DND-41 (cell line): ENCODE results near the gene ARHGDIA.

Source experiments
- ATAC-seq: fragments of 200-7000 bp; cut with Tn5 transposase; 3 replicates; pipeline ENCODE4 v1.9.1; 2021; ENCODE audit warnings: low read depth; ENCODE audit not compliant: insufficient read depth
- DNase-seq: peaks from one replicate; pipeline ENCODE4 v3.0.0-alpha.2; 2020
- H2AFZ ChIP-seq: 2 replicates; pipeline ENCODE4 v1.6.0; 2012; ENCODE audit warnings: low read depth, low read length
- H3K27ac ChIP-seq: 2 replicates; pipeline ENCODE4 v1.5.1; 2012; ENCODE audit warnings: low read length, inconsistent platforms
- H3K27me3 ChIP-seq: fragments of 200-600 bp; sonication (generic); 2 replicates; pipeline ENCODE4 v1.6.0; 2012; ENCODE audit warnings: low read length, mild to moderate bottlenecking, inconsistent platforms; ENCODE audit not compliant: insufficient read depth, poor library complexity
- H3K36me3 ChIP-seq: 2 replicates; pipeline ENCODE4 v1.5.1; 2012; ENCODE audit warnings: low read length, inconsistent platforms; ENCODE audit not compliant: insufficient read depth
- H3K4me1 ChIP-seq: 2 replicates; pipeline ENCODE4 v1.5.1; 2012; ENCODE audit warnings: mild to moderate bottlenecking, low read length; ENCODE audit not compliant: insufficient read depth
- H3K4me2 ChIP-seq: 2 replicates; pipeline ENCODE4 v1.6.0; 2012; ENCODE audit warnings: mild to moderate bottlenecking, moderate library complexity, low read length, inconsistent platforms; ENCODE audit not compliant: insufficient read depth
- H3K4me3 ChIP-seq, 2 experiments: fragments of 200-600 bp in 1 of 2; shearing (Covaris generic) in 1 of 2; 2 replicates each; pipeline ENCODE4 v1.5.1; 2012 to 2016; ENCODE audit warnings: inconsistent platforms in 2 of 2, low read length in 2 of 2, mild to moderate bottlenecking in 2 of 2, low read depth in 1 of 2, moderate library complexity in 1 of 2
- H3K79me2 ChIP-seq: 2 replicates; pipeline ENCODE4 v1.6.0; 2012; ENCODE audit warnings: low read length, inconsistent platforms; ENCODE audit not compliant: insufficient read depth
- H3K9ac ChIP-seq: 2 replicates; pipeline ENCODE4 v1.6.0; 2012; ENCODE audit warnings: low read depth, mild to moderate bottlenecking, inconsistent platforms, low read length, moderate library complexity
- H3K9me3 ChIP-seq: 2 replicates; pipeline ENCODE4 v1.5.1; 2012; ENCODE audit warnings: low read length, moderate library complexity, mild to moderate bottlenecking, inconsistent platforms; ENCODE audit not compliant: insufficient read depth, severe bottlenecking
- H4K20me1 ChIP-seq: 2 replicates; pipeline ENCODE4 v1.6.0; 2012; ENCODE audit warnings: low read length; ENCODE audit not compliant: insufficient read depth
- EZH2 ChIP-seq: IDR thresholded peaks from 3 replicates; pipeline ENCODE4 v1.6.1; 2012; ENCODE audit warnings: borderline replicate concordance, low read depth, mild to moderate bottlenecking, moderate library complexity, low read length, inconsistent platforms; ENCODE audit not compliant: severe bottlenecking
- TF ChIP-seq, protein P1 (sequence below): IDR thresholded peaks from 2 replicates; pipeline ENCODE4 v1.5.1; 2012; ENCODE audit warnings: borderline replicate concordance, low read length, moderate library complexity, mild to moderate bottlenecking; ENCODE audit not compliant: poor library complexity, severe bottlenecking; ENCODE audit errors: extremely low read depth

Gene ARHGDIA

DNA sequence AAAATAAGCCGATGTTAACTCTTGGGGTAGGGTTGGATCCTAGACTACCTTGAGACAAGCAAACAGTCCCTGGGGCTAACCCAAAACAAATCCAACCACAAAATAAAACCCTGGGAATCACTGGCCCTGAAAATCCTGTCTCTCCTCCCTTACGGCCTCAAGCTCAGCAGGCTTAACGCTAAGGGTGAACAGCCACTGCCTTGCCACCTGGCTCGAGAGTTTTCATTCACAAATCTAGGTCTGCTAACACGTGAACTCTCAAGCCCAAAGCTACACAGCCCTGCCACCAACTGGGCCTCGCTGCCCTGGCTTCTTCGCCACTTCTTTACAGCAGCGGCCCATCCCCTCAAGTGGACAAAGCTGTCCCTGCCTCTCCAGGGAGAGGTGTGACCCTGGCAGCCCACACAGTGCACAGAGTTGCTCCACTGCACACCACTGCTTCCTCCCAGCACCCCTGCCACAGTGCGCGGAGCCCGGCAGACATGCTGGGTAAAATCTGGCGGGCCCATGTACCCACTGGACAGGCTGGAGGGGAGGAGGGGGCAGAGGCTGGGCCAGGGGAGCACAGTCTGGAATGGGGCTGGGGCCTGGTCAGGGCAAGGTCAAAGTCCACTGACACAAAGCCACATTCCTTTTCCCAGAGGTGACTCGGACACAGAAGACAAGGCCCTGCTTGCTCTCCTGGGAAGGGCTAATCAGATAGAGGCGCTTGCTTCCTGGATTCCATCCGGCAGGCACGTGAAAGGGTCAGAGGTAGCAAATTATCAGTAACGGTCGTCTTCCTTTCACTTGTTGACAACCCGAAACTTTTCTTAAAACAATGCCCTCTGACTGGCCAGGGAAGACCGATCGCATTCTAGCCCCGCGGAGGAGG lies 39.1 kb upstream of the ARHGDIA start:
- no peaks in the 10 kb centered on the region for H3K27me3 ChIP-seq
- H3K9me3 ChIP-seq, result no peaks in the 10 kb centered on the region
- H2AFZ ChIP-seq, result peak overlapping the region; percentile 60; the same call in 1 of the 2 replicates
- peak overlapping the region; percentile 76 for H3K4me2 ChIP-seq
- peaks cover 61% of the 10 kb centered on the region for H4K20me1 ChIP-seq
- peak overlapping the region; percentile 70 for H3K9ac ChIP-seq
- peaks cover 21% of the 10 kb centered on the region for H3K79me2 ChIP-seq
- no peak for DNase-seq
- peak overlapping the region; percentile 45 to 95; a peak in 3 of 4 replicates for H3K4me3 ChIP-seq
- H3K36me3 ChIP-seq, result peaks cover 81% of the 10 kb centered on the region
- TF ChIP-seq EZH2, result no peak
- TF ChIP-seq, protein P1, sequence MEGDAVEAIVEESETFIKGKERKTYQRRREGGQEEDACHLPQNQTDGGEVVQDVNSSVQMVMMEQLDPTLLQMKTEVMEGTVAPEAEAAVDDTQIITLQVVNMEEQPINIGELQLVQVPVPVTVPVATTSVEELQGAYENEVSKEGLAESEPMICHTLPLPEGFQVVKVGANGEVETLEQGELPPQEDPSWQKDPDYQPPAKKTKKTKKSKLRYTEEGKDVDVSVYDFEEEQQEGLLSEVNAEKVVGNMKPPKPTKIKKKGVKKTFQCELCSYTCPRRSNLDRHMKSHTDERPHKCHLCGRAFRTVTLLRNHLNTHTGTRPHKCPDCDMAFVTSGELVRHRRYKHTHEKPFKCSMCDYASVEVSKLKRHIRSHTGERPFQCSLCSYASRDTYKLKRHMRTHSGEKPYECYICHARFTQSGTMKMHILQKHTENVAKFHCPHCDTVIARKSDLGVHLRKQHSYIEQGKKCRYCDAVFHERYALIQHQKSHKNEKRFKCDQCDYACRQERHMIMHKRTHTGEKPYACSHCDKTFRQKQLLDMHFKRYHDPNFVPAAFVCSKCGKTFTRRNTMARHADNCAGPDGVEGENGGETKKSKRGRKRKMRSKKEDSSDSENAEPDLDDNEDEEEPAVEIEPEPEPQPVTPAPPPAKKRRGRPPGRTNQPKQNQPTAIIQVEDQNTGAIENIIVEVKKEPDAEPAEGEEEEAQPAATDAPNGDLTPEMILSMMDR, result no peak
- ATAC-seq, result no peak
- H3K27ac ChIP-seq, result peak overlapping the region; percentile 67
- H3K4me1 ChIP-seq, result peaks cover 25% of the 10 kb centered on the region

DNA sequence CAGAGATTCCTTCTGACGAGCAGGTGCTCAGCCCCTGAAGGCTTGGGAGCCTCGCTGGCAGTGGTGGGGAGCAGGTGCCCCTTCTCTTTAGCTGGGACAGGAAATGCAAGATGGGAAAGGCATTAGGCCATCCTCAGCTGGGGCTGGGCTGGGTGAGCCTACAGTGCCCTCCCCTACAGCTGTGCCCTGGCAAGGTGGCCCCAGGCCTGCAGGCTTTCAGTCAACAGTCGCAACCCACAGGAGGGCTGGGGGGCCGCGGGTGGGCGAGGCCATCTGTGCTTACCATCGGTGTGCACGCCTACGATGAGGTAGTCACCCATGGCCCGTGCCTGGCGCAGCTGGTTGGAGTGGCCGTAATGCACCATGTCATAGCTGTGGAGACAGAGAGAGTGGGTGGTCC lies 38.1 kb upstream of the ARHGDIA start:
- Histone ChIP-seq H3K4me2 (peak overlapping the region; percentile 76), H3K9ac (peak overlapping the region; percentile 70; the same call in 1 of the 2 replicates), H3K36me3 (peaks cover 81% of the 10 kb centered on the region), H3K4me1 (peaks cover 25% of the 10 kb centered on the region), H3K9me3 (no peaks in the 10 kb centered on the region), H3K27me3 (no peaks in the 10 kb centered on the region), H4K20me1 (peaks cover 53% of the 10 kb centered on the region), H2AFZ (no peak overlapping the region), H3K79me2 (peaks cover 21% of the 10 kb centered on the region), H3K4me3 (no peak overlapping the region), H3K27ac (no peak overlapping the region)
- TF ChIP-seq, protein P1, result no peak
- no peak for TF ChIP-seq EZH2
- DNase-seq (no peak), ATAC-seq (no peak)

DNA sequence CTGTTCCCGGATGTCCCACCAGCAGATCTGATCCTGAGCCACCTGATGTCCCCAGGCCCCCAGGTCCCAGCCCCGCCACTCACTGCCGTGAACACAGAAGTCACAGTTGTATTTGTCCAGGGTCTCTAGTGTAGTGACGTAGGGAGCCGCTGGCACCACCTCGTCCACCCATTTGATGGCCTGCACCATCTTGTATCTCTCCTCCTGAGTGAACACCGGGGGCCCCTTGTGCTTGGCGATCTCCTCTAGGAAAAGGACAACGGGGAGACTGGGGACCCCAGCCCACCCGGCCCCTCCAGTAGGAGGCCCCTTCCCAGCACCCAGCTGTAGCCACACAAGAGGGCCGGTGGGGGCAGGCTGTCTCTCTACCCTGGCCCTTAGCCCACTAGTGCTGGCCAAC lies 37.7 kb upstream of the ARHGDIA start:
- H3K27me3 ChIP-seq, result no peaks in the 10 kb centered on the region
- H3K27ac ChIP-seq, result no peak overlapping the region
- H3K9me3 ChIP-seq, result no peaks in the 10 kb centered on the region
- ATAC-seq (no peak), DNase-seq (no peak)
- H3K9ac ChIP-seq, result peak overlapping the region; percentile 70; the same call in 1 of the 2 replicates
- H3K4me1 ChIP-seq, result peaks cover 25% of the 10 kb centered on the region
- H3K4me2 ChIP-seq, result 0 out of 2 replicates have a peak overlapping the region, but pooled peaks have one; percentile 5
- no peak for TF ChIP-seq EZH2
- TF ChIP-seq, protein P1, result no peak
- peaks cover 81% of the 10 kb centered on the region for H3K36me3 ChIP-seq
- peaks cover 21% of the 10 kb centered on the region for H3K79me2 ChIP-seq
- H3K4me3 ChIP-seq, result no peak overlapping the region
- H4K20me1 ChIP-seq, result peaks cover 49% of the 10 kb centered on the region
- no peak overlapping the region for H2AFZ ChIP-seq
